Stomach (tissue), 4 donors: ENCODE results near the gene PTPRS.

Experiments
- POLR2A ChIP-seq, 4 donors: fragments of 450-650 bp; IDR thresholded peaks; one replicate each; pipeline ENCODE4 v1.6.1; 2016; ENCODE audit warnings: antibody characterized with exemption in 4 of 4, control low read depth in 2 of 4, mild to moderate bottlenecking in 1 of 4, moderate library complexity in 1 of 4
- TF ChIP-seq, protein P1 (sequence below), 7 experiments: fragments of 450-650 bp in 4 of 7; fragments of 200-600 bp in 3 of 7; sonication (generic) in 3 of 7; IDR thresholded peaks; one replicate each; pipeline ENCODE4 v1.5.1; 2016 to 2019; ENCODE audit warnings: antibody characterized with exemption in 7 of 7, control low read depth in 2 of 7, mild to moderate bottlenecking in 1 of 7

DNA sequence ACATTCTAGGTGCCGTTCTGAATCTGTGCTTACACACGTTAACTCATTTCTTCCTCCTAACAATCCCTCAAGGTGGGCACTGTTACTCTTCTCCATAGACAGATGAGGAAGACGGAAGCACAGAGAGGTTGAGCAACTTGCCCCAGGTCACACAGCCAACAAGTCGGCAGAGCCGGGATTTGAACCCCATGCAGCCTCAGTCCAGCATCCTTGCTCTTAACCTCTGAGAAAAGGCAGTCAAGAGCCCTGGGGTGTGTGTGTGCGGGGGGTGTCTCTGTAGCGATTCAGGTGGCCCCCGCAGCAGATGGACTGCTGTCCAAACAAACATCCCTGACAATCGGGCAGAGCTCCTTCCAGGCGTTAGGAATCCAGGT, 6.3 kb downstream of the PTPRS start:
- TF ChIP-seq, protein P1, sequence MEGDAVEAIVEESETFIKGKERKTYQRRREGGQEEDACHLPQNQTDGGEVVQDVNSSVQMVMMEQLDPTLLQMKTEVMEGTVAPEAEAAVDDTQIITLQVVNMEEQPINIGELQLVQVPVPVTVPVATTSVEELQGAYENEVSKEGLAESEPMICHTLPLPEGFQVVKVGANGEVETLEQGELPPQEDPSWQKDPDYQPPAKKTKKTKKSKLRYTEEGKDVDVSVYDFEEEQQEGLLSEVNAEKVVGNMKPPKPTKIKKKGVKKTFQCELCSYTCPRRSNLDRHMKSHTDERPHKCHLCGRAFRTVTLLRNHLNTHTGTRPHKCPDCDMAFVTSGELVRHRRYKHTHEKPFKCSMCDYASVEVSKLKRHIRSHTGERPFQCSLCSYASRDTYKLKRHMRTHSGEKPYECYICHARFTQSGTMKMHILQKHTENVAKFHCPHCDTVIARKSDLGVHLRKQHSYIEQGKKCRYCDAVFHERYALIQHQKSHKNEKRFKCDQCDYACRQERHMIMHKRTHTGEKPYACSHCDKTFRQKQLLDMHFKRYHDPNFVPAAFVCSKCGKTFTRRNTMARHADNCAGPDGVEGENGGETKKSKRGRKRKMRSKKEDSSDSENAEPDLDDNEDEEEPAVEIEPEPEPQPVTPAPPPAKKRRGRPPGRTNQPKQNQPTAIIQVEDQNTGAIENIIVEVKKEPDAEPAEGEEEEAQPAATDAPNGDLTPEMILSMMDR (IDR thresholded peaks at IDR 0.05): no peak
- no peak for TF ChIP-seq POLR2A (IDR thresholded peaks at IDR 0.05)
